Measurements from ENCODE around the gene ZNF500.

DNA sequence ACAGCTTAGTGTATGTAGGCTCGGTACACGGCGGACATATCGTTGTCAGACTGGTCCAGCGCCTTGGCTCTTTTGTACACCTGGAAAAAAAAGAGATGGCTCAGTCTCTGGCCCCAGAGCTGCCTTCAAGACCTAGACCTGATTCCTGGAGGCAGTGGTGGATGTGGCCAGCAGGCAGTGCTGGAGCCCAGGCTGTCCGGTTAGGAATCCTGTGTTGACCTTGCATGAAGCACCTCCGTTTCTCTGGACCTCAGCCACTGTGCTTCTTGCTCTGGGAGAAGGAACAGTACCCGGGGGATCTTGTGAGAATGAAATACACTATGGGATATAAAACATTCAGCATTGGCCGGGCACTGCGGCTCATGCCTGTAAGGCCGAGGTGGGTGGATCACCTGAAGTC lies 38.3 kb upstream of the ZNF500 start:
- TF ChIP-seq, protein P1, sequence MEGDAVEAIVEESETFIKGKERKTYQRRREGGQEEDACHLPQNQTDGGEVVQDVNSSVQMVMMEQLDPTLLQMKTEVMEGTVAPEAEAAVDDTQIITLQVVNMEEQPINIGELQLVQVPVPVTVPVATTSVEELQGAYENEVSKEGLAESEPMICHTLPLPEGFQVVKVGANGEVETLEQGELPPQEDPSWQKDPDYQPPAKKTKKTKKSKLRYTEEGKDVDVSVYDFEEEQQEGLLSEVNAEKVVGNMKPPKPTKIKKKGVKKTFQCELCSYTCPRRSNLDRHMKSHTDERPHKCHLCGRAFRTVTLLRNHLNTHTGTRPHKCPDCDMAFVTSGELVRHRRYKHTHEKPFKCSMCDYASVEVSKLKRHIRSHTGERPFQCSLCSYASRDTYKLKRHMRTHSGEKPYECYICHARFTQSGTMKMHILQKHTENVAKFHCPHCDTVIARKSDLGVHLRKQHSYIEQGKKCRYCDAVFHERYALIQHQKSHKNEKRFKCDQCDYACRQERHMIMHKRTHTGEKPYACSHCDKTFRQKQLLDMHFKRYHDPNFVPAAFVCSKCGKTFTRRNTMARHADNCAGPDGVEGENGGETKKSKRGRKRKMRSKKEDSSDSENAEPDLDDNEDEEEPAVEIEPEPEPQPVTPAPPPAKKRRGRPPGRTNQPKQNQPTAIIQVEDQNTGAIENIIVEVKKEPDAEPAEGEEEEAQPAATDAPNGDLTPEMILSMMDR (IDR thresholded peaks at IDR 0.05): no peak
- no peak for TF ChIP-seq POLR2AphosphoS5 (IDR thresholded peaks at IDR 0.05)
- TF ChIP-seq POLR2A (IDR thresholded peaks at IDR 0.05): no peak
